DOHH2 (cell line): Measurements from ENCODE around the gene SEPHS1.

Source experiments
- H3F3A ChIP-seq: fragments of 200-600 bp; sonication (generic), shearing (Covaris generic); 2 replicates; pipeline ENCODE4 v1.6.0; 2016; ENCODE audit warnings: antibody characterized with exemption, mild to moderate bottlenecking; ENCODE audit not compliant: control insufficient read depth, insufficient read depth
- H3K27ac ChIP-seq: fragments of 200-600 bp; sonication (generic); 2 replicates; pipeline ENCODE4 v1.5.1; 2014; ENCODE audit warnings: low read depth, mild to moderate bottlenecking, low read length, moderate library complexity
- H3K27me3 ChIP-seq: fragments of 200-600 bp; sonication (generic); 2 replicates; pipeline ENCODE4 v1.6.1; 2014; ENCODE audit warnings: mild to moderate bottlenecking, low read length, mixed read lengths; ENCODE audit not compliant: control insufficient read depth
- H3K36me3 ChIP-seq: fragments of 200-600 bp; sonication (generic); 2 replicates; pipeline ENCODE4 v1.6.1; 2014; ENCODE audit warnings: mild to moderate bottlenecking, low read length, moderate library complexity, mixed read lengths; ENCODE audit not compliant: control insufficient read depth
- H3K4me1 ChIP-seq: fragments of 200-600 bp; sonication (generic); 2 replicates; pipeline ENCODE4 v1.6.1; 2014; ENCODE audit warnings: mild to moderate bottlenecking, low read length, mixed read lengths; ENCODE audit not compliant: control insufficient read depth
- H3K4me2 ChIP-seq: fragments of 200-600 bp; sonication (generic); 2 replicates; pipeline ENCODE4 v1.6.0; 2014; ENCODE audit warnings: mild to moderate bottlenecking, low read length, moderate library complexity
- H3K4me3 ChIP-seq: fragments of 200-600 bp; sonication (generic); 2 replicates; pipeline ENCODE4 v1.5.1; 2014; ENCODE audit warnings: mild to moderate bottlenecking, low read length, mixed read lengths
- H3K79me2 ChIP-seq: fragments of 200-600 bp; sonication (generic); 2 replicates; pipeline ENCODE4 v1.6.1; 2014; ENCODE audit warnings: mild to moderate bottlenecking, low read length, mixed read lengths; ENCODE audit not compliant: control insufficient read depth
- H3K9me2 ChIP-seq: fragments of 200-600 bp; sonication (generic); replicated peaks from 2 replicates; pipeline ENCODE4 v1.6.1; 2014; ENCODE audit warnings: mild to moderate bottlenecking, low read length, mixed read lengths; ENCODE audit not compliant: control insufficient read depth
- H3K9me3 ChIP-seq: fragments of 200-600 bp; sonication (generic); 2 replicates; pipeline ENCODE4 v1.6.1; 2014; ENCODE audit warnings: antibody characterized with exemption, low read length, mixed read lengths; ENCODE audit not compliant: control insufficient read depth, insufficient read depth
- H4K20me1 ChIP-seq: fragments of 200-600 bp; sonication (generic); 2 replicates; pipeline ENCODE4 v1.6.0; 2014; ENCODE audit warnings: low read depth, mild to moderate bottlenecking, antibody characterized with exemption, low read length, moderate library complexity; ENCODE audit not compliant: control insufficient read depth, insufficient read depth
- EZH2phosphoT487 ChIP-seq: fragments of 200-600 bp; sonication (generic); IDR thresholded peaks from 2 replicates; pipeline ENCODE4 v1.6.1; 2017; ENCODE audit warnings: borderline replicate concordance, mild to moderate bottlenecking, antibody characterized with exemption, low read length, moderate library complexity, mixed read lengths
- TF ChIP-seq, protein P1 (sequence below): fragments of 200-600 bp; sonication (generic); IDR thresholded peaks from one replicate; pipeline ENCODE4 v1.5.1; 2014; ENCODE audit warnings: antibody characterized with exemption, mild to moderate bottlenecking, low read depth, low read length; ENCODE audit not compliant: poor library complexity, severe bottlenecking

SEPHS1 gene, protein sequence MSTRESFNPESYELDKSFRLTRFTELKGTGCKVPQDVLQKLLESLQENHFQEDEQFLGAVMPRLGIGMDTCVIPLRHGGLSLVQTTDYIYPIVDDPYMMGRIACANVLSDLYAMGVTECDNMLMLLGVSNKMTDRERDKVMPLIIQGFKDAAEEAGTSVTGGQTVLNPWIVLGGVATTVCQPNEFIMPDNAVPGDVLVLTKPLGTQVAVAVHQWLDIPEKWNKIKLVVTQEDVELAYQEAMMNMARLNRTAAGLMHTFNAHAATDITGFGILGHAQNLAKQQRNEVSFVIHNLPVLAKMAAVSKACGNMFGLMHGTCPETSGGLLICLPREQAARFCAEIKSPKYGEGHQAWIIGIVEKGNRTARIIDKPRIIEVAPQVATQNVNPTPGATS

DNA sequence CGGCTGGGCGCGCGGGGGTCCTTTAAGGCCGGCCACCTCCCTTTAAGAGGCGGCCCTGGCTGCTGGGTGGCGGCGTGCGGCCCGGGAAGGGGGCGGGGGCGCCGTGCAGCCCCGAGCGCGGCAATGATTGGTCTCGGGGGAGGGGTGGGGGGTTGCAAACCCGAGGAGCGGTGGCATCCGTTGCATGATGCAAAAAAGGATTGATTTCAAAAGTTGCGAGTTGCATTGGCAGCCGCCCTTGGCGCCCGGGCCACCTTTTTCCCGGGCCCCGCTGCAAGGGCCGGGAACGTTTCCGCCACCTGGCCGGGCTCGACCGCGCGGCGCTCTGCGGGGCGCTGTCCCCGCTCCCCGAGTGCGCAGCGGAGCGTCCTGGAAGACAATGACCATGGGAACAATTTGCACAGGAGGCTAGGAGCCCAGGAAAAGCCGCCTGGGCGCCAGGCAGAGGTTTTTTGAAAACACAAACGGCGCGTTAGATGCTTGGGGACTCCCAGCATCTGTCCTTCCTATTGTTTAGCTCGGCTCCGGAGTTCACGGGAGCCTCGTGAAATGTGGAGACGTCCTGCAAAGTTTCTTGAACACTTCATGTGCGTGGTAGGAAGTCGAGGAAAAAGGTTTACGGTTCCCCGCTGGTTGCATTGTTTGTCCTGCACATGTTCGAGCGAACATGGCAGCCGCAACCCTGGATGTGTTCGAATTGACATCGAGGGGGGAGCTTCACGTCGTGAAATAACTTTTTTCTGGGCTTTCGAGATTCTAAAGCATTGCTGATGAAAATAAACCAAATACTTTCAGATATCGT is at the start of gene SEPHS1:
Gene SEPHS1 (minus strand): TSS at position 78 of the 802 bp plus-strand sequence. CDS start 3,343 bp downstream, outside the sequence.
- Histone ChIP-seq H3K9me2 (no peaks in the 10 kb centered on the region), H3K27ac (peak within 1 kb of the TSS; percentile 75), H3K4me3 (peak within 1 kb of the TSS; percentile 80), H3K4me2 (peak within 1 kb of the TSS; percentile 82), H4K20me1 (peaks cover 6% of the 10 kb centered on the region; the same call in 1 of the 2 replicates), H3K79me2 (peaks cover 38% of the 10 kb centered on the region), H3K36me3 (peaks cover 14% of the 10 kb centered on the region), H3K27me3 (peaks cover 39% of the 10 kb centered on the region), H3K9me3 (no peaks in the 10 kb centered on the region), H3K4me1 (peaks cover 47% of the 10 kb centered on the region), H3F3A (no peaks in the 10 kb centered on the region)
- TF ChIP-seq, protein P1, sequence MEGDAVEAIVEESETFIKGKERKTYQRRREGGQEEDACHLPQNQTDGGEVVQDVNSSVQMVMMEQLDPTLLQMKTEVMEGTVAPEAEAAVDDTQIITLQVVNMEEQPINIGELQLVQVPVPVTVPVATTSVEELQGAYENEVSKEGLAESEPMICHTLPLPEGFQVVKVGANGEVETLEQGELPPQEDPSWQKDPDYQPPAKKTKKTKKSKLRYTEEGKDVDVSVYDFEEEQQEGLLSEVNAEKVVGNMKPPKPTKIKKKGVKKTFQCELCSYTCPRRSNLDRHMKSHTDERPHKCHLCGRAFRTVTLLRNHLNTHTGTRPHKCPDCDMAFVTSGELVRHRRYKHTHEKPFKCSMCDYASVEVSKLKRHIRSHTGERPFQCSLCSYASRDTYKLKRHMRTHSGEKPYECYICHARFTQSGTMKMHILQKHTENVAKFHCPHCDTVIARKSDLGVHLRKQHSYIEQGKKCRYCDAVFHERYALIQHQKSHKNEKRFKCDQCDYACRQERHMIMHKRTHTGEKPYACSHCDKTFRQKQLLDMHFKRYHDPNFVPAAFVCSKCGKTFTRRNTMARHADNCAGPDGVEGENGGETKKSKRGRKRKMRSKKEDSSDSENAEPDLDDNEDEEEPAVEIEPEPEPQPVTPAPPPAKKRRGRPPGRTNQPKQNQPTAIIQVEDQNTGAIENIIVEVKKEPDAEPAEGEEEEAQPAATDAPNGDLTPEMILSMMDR, result no peak
- TF ChIP-seq EZH2phosphoT487, result no peak

DNA sequence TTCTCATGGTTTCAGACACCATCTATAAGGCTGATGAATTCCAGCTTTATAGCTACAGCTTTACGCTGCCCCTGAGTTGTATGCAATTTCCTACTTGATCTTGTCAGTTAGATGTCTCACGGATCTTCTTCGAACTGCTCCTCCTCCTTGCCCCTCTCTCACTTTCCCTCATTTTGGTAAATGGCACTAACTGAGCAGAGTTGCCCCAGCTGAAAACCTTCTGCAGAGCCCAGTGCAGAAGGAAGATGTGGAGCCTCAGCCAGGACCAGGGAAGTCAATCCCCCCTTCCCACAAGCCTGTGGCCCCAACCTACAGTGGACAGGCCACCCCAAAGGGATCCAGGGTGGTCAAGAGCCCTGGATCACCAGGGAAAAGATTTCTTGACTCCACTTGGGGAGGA is 49.0 kb upstream of the SEPHS1 start:
- Histone ChIP-seq H3K9me3 (no peaks in the 10 kb centered on the region), H3K4me3 (no peak overlapping the region), H4K20me1 (no peaks in the 10 kb centered on the region), H3K4me1 (no peaks in the 10 kb centered on the region), H3K4me2 (no peak overlapping the region), H3K36me3 (no peaks in the 10 kb centered on the region), H3K27ac (no peak overlapping the region), H3K79me2 (no peaks in the 10 kb centered on the region), H3K9me2 (no peaks in the 10 kb centered on the region), H3F3A (no peaks in the 10 kb centered on the region), H3K27me3 (no peaks in the 10 kb centered on the region)
- no peak for TF ChIP-seq EZH2phosphoT487
- TF ChIP-seq, protein P1, result no peak

DNA sequence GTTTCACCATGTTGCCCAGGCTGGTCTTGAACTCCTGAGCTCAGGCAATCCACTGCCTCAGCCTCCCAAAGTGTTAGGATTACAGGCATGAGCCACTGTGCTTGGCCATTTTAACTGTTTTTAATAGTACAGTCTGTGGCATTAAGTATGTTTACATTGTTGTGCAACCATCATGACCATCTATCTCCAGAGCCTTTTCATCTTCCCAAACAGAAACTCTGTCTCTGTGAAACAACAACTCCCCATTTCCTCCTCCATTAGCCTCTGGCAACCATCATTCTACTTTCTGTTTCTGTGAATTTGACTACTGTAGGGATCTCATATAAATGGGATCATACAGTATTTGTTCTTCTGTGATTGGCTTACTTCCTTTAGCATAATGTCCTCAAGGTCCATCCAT is 48.3 kb upstream of the SEPHS1 start:
- no peak overlapping the region for H3K4me3 ChIP-seq
- H3K4me1 ChIP-seq, result no peaks in the 10 kb centered on the region
- H3K27ac ChIP-seq, result no peak overlapping the region
- no peaks in the 10 kb centered on the region for H3K36me3 ChIP-seq
- no peak overlapping the region for H3K4me2 ChIP-seq
- TF ChIP-seq EZH2phosphoT487, result no peak
- TF ChIP-seq, protein P1, result no peak
- H3F3A ChIP-seq, result no peaks in the 10 kb centered on the region
- no peaks in the 10 kb centered on the region for H3K79me2 ChIP-seq
- no peaks in the 10 kb centered on the region for H3K9me2 ChIP-seq
- no peaks in the 10 kb centered on the region for H4K20me1 ChIP-seq
- H3K9me3 ChIP-seq, result no peaks in the 10 kb centered on the region
- H3K27me3 ChIP-seq, result no peaks in the 10 kb centered on the region
